Gastrocnemius medialis (tissue), 4 donors: Measurements from ENCODE around the gene ARRDC1. TPM values are rescaled to one million over a fixed set of nuclear protein-coding genes. Genes with fewer than 3 reads are reported as not detected.
A peak's percentile ranks its signal among the peaks of the same experiment; 100 is the strongest.

Experiments used
- ATAC-seq, 2 donors: fragments of 150-250 bp; one replicate each; pipeline ENCODE4 v1.9.1; 2016
- DNase-seq, 2 donors: peaks; one replicate each; pipeline ENCODE4 v3.0.0-alpha.2; 2019
- H3K27ac ChIP-seq, 4 donors: fragments of 200-600 bp; sonication (generic); 1 replicate in 1 of 4; 2 replicates in 3 of 4; pipeline ENCODE4 v1.5.1; 2016 to 2018; ENCODE audit warnings: mild to moderate bottlenecking in 2 of 4, moderate library complexity in 1 of 4
- H3K27me3 ChIP-seq, 3 donors: fragments of 200-600 bp; sonication (generic) in 2 of 3; 1 replicate in 1 of 3; 2 replicates in 2 of 3; pipeline versions ENCODE4 v1.5.1 to v1.6.0; 2016 to 2019; ENCODE audit warnings: mild to moderate bottlenecking in 1 of 3, moderate library complexity in 1 of 3
- H3K36me3 ChIP-seq, 2 donors: fragments of 200-600 bp; sonication (generic) in 1 of 2; one replicate each; pipeline ENCODE4 v1.5.1; 2017 to 2018
- H3K4me1 ChIP-seq, 2 donors: fragments of 200-600 bp; sonication (generic) in 1 of 2; one replicate each; pipeline ENCODE4 v1.5.1; 2016 to 2017; ENCODE audit warnings: mild to moderate bottlenecking in 2 of 2
- H3K4me3 ChIP-seq, 4 donors: fragments of 200-600 bp; sonication (generic) in 3 of 4; 1 replicate in 1 of 4; 2 replicates in 3 of 4; pipeline ENCODE4 v1.5.1; 2016 to 2019; ENCODE audit warnings: mild to moderate bottlenecking in 2 of 4
- H3K9me3 ChIP-seq, 3 donors: fragments of 200-600 bp; sonication (generic) in 2 of 3; 1 replicate in 1 of 3; 2 replicates in 2 of 3; pipeline ENCODE4 v1.5.1; 2016 to 2019
- POLR2A ChIP-seq, 2 donors: fragments of 450-650 bp; IDR thresholded peaks; one replicate each; pipeline ENCODE4 v1.6.1; 2017; ENCODE audit warnings: antibody characterized with exemption in 2 of 2, mild to moderate bottlenecking in 2 of 2, moderate library complexity in 2 of 2
- in situ Hi-C, 4 donors: fragments of 200-750 bp; cut with MboI; loops; one replicate each; pipeline versions ENCODE4 v1.15.0 to v1.8.0; 2017; ENCODE audit warnings: low sequenced_read_pairs in 4 of 4
- intact Hi-C: fragments of 100-400 bp; cut with DNase I; formaldehyde crosslinking; loops from one replicate; pipeline ENCODE4 v1.15.1; 2023; ENCODE audit warnings: low total_unique reads
- total RNA-seq, 4 donors: library from RNA; depleted of rRNA; stranded (reverse); fragments of >200 nt; gene quantifications; one replicate each; pipeline versions ENCODE4 v1.1.0 to v1.2.3, GENCODE V29; 2016
- TF ChIP-seq, protein P1 (sequence below), 5 experiments: fragments of 450-650 bp in 3 of 5; fragments of 200-600 bp in 2 of 5; sonication (generic) in 2 of 5; IDR thresholded peaks in 4 of 5; conservative IDR thresholded peaks in 1 of 5; 1 replicate in 4 of 5; 2 replicates in 1 of 5; pipeline ENCODE4 v1.5.1; 2016 to 2019; ENCODE audit warnings: antibody characterized with exemption in 5 of 5, mild to moderate bottlenecking in 3 of 5, moderate library complexity in 3 of 5

ARRDC1 gene
- total RNA-seq, 4 donors from 2014 or later = 20.5 to 23.7 (median 23.3) TPM

DNA sequence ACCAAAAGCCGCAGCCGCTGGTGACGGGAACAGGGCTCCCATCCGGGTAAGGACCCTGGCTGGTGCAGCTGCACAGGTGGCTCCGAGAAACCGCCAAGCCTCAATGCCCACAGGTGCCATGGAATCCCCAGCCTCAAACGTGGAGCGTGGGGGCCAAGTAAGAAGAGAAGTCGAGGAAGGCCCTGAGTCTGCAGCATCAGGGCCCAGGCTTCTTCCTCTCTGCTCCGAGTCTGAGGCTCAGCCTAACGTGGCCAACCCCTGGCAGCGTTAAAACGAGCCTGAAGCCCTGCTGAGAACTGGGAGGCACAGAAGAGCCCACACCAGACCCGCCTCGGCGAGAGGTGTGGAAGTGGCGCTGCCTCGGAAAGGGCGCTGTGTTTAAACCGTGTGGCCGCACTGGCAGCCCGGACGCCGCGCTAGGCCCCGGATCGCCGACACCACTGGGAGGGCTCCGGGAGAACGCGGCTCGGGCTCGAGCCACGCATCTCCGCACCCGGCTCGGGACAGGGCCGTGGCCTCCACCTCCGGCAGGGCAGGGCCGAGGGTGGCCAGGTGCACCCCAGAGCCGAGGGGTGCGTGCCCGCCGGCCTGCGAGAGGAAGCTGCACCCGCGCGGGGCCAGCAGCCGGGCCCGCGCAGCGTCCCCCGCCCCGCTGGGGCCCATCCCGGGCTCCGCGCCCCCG, 15.9 kb upstream of the ARRDC1 start:
- DNase-seq (no peak), ATAC-seq (peak; percentile 8)
- Histone ChIP-seq H3K27ac (peak overlapping the region in 1 of 4 donors; percentile 16), H3K27me3 (no peaks in the 10 kb centered on the region), H3K4me1 (peaks cover 7 to 12% of the 10 kb centered on the region in 2 donors), H3K9me3 (no peaks in the 10 kb centered on the region), H3K4me3 (peak overlapping the region; percentile 41 to 68 (median 64)), H3K36me3 (peaks cover 0 to 30% of the 10 kb centered on the region in 2 donors)
- intact Hi-C loops (loop anchor here (1.0 to 2.0 kb wide), 3 partner anchors 11 to 29 kb away; partner anchors contain the start of genes ARRDC1, DPH7 and EHMT1), in situ Hi-C loops (no loop called here)
- TF ChIP-seq, protein P1, sequence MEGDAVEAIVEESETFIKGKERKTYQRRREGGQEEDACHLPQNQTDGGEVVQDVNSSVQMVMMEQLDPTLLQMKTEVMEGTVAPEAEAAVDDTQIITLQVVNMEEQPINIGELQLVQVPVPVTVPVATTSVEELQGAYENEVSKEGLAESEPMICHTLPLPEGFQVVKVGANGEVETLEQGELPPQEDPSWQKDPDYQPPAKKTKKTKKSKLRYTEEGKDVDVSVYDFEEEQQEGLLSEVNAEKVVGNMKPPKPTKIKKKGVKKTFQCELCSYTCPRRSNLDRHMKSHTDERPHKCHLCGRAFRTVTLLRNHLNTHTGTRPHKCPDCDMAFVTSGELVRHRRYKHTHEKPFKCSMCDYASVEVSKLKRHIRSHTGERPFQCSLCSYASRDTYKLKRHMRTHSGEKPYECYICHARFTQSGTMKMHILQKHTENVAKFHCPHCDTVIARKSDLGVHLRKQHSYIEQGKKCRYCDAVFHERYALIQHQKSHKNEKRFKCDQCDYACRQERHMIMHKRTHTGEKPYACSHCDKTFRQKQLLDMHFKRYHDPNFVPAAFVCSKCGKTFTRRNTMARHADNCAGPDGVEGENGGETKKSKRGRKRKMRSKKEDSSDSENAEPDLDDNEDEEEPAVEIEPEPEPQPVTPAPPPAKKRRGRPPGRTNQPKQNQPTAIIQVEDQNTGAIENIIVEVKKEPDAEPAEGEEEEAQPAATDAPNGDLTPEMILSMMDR (IDR thresholded peaks at IDR 0.05 in 4 of 5, conservative IDR thresholded peaks at IDR 0.05 in 1 of 5) = no peak
- no peak for TF ChIP-seq POLR2A (IDR thresholded peaks at IDR 0.05)

- H3K27me3 ChIP-seq = no peaks in the 10 kb centered on the region
- peaks cover 7 to 12% of the 10 kb centered on the region in 2 donors for H3K4me1 ChIP-seq
- peaks cover 0 to 28% of the 10 kb centered on the region in 2 donors for H3K36me3 ChIP-seq
- H3K27ac ChIP-seq = peak overlapping the region in 1 of 4 donors; percentile 16
- TF ChIP-seq, protein P1 (IDR thresholded peaks at IDR 0.05 in 4 of 5, conservative IDR thresholded peaks at IDR 0.05 in 1 of 5) = no peak
- peak in 1 of 2 donors; percentile 31 for TF ChIP-seq POLR2A (IDR thresholded peaks at IDR 0.05)
- in situ Hi-C loops (no loop called here), intact Hi-C loops (loop anchor here (1.0 to 2.0 kb wide), 3 partner anchors 12 to 29 kb away; partner anchors contain the start of genes ARRDC1, DPH7 and EHMT1)
- no peak for DNase-seq
- no peaks in the 10 kb centered on the region for H3K9me3 ChIP-seq
- peak; percentile 34 to 36 for ATAC-seq
- H3K4me3 ChIP-seq = peak overlapping the region in 2 of 4 donors; percentile 61 to 68
Observed at GRCh38 chr9:137590123-137590468, 15.4 kb upstream of the ARRDC1 start.

DNA sequence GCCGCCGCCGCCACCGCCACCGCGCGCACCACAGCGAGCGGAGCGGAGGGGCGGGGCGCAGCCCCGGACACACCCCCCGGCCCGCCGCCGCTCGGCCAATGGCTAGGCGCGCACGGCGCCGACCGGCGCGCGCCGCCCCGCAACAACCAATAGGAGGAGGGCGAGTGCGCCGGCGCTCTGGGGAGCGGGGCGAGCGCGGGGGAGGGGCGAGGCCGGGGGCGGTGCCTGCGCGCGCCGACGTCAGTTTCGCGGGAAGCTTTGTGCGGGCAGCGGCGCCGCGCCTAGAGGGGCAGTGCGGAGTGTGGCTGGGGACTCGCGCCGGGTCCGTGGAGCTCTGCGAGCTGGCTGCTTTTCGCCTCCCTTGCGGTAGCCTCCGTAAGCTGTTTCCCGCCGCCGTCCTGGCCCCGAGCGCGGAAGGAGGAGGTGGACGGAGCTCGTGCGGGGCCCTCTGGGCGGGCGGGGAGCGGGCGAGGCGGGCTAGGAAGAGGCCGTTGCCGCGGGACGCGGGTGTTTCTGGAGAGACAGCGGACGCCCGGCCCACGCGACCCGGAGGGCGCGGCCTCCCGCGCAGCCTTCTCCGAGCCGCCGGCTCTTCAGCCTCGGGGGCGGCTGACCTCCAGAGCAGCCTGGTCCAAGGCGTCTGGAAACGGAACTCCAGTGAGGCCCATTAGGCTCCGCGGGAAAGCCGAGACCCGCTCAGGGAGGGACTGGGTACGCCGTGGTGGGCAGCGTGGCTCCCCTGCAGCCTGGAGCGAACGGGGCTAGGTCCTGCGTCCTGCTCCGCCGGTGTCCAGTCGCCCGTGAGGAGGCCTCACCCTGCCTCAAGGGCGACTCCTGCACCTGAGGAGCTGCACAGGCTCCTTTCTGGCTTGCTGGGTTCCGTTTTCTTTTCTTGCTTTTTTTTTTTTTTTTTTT, 14.8 kb upstream of the ARRDC1 start, which contains the start of gene ZMYND19:
Gene ZMYND19 (minus strand): TSS at position 44 of the 915 bp plus-strand sequence. CDS start 249 bp downstream, outside the sequence.
- peaks cover 7 to 12% of the 10 kb centered on the region in 2 donors for H3K4me1 ChIP-seq
- ATAC-seq = peak; percentile 92 to 95
- intact Hi-C loops (loop anchor here (1.0 to 2.0 kb wide), 3 partner anchors 12 to 28 kb away; partner anchors contain the start of genes ARRDC1, DPH7 and EHMT1), in situ Hi-C loops (no loop called here)
- peak within 1 kb of the TSS; percentile 29 to 64 (median 59) for H3K27ac ChIP-seq
- H3K36me3 ChIP-seq = peaks cover 0 to 24% of the 10 kb centered on the region in 2 donors
- no peak for TF ChIP-seq POLR2A (IDR thresholded peaks at IDR 0.05)
- TF ChIP-seq, protein P1 (IDR thresholded peaks at IDR 0.05 in 4 of 5, conservative IDR thresholded peaks at IDR 0.05 in 1 of 5) = no peak
- DNase-seq = peak; percentile 79 to 86
- peak within 1 kb of the TSS; percentile 67 to 99 (median 81) for H3K4me3 ChIP-seq
- no peaks in the 10 kb centered on the region for H3K27me3 ChIP-seq
- H3K9me3 ChIP-seq = no peaks in the 10 kb centered on the region

DNA sequence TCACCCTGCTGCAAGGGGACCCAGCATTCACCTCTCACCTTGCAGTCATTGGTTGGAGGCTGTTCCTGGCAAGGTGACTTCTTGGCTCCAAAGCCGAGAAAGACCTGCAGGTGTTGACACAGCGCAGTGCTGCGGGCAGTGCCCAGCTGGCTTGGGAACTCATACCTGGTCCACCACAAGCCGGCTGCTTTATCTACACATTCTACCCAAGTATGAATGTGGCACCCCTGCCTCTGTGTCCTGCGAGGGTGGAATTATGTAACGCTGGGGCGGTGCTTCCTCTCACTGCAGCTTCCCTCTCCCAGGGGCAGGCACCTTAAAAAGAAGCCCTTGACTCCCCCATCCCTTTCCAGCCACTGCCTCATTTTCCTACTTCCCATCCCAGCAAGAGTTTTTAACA, 12.7 kb upstream of the ARRDC1 start:
- H3K36me3 ChIP-seq = peaks cover 0 to 3% of the 10 kb centered on the region in 2 donors
- no peak for ATAC-seq
- no peak for DNase-seq
- H3K4me1 ChIP-seq = peaks cover 7 to 12% of the 10 kb centered on the region in 2 donors
- no peak for TF ChIP-seq POLR2A (IDR thresholded peaks at IDR 0.05)
- TF ChIP-seq, protein P1 (IDR thresholded peaks at IDR 0.05 in 4 of 5, conservative IDR thresholded peaks at IDR 0.05 in 1 of 5) = no peak
- in situ Hi-C loops = no loop called here
- no peak overlapping the region for H3K4me3 ChIP-seq
- no peaks in the 10 kb centered on the region for H3K27me3 ChIP-seq
- H3K27ac ChIP-seq = no peak overlapping the region
- H3K9me3 ChIP-seq = no peaks in the 10 kb centered on the region
- intact Hi-C loops = no loop called here
